DOHH2 (cell line): ENCODE measurements around the gene SEZ6.

Experiments
- H3F3A ChIP-seq: fragments of 200-600 bp; sonication (generic), shearing (Covaris generic); 2 replicates; pipeline ENCODE4 v1.6.0; 2016; ENCODE audit warnings: antibody characterized with exemption, mild to moderate bottlenecking; ENCODE audit not compliant: control insufficient read depth, insufficient read depth
- H3K27ac ChIP-seq: fragments of 200-600 bp; sonication (generic); 2 replicates; pipeline ENCODE4 v1.5.1; 2014; ENCODE audit warnings: low read depth, mild to moderate bottlenecking, low read length, moderate library complexity
- H3K27me3 ChIP-seq: fragments of 200-600 bp; sonication (generic); 2 replicates; pipeline ENCODE4 v1.6.1; 2014; ENCODE audit warnings: mild to moderate bottlenecking, low read length, mixed read lengths; ENCODE audit not compliant: control insufficient read depth
- H3K36me3 ChIP-seq: fragments of 200-600 bp; sonication (generic); 2 replicates; pipeline ENCODE4 v1.6.1; 2014; ENCODE audit warnings: mild to moderate bottlenecking, low read length, moderate library complexity, mixed read lengths; ENCODE audit not compliant: control insufficient read depth
- H3K4me1 ChIP-seq: fragments of 200-600 bp; sonication (generic); 2 replicates; pipeline ENCODE4 v1.6.1; 2014; ENCODE audit warnings: mild to moderate bottlenecking, low read length, mixed read lengths; ENCODE audit not compliant: control insufficient read depth
- H3K4me2 ChIP-seq: fragments of 200-600 bp; sonication (generic); 2 replicates; pipeline ENCODE4 v1.6.0; 2014; ENCODE audit warnings: mild to moderate bottlenecking, low read length, moderate library complexity
- H3K4me3 ChIP-seq: fragments of 200-600 bp; sonication (generic); 2 replicates; pipeline ENCODE4 v1.5.1; 2014; ENCODE audit warnings: mild to moderate bottlenecking, low read length, mixed read lengths
- H3K79me2 ChIP-seq: fragments of 200-600 bp; sonication (generic); 2 replicates; pipeline ENCODE4 v1.6.1; 2014; ENCODE audit warnings: mild to moderate bottlenecking, low read length, mixed read lengths; ENCODE audit not compliant: control insufficient read depth
- H3K9me2 ChIP-seq: fragments of 200-600 bp; sonication (generic); replicated peaks from 2 replicates; pipeline ENCODE4 v1.6.1; 2014; ENCODE audit warnings: mild to moderate bottlenecking, low read length, mixed read lengths; ENCODE audit not compliant: control insufficient read depth
- H3K9me3 ChIP-seq: fragments of 200-600 bp; sonication (generic); 2 replicates; pipeline ENCODE4 v1.6.1; 2014; ENCODE audit warnings: antibody characterized with exemption, low read length, mixed read lengths; ENCODE audit not compliant: control insufficient read depth, insufficient read depth
- H4K20me1 ChIP-seq: fragments of 200-600 bp; sonication (generic); 2 replicates; pipeline ENCODE4 v1.6.0; 2014; ENCODE audit warnings: low read depth, mild to moderate bottlenecking, antibody characterized with exemption, low read length, moderate library complexity; ENCODE audit not compliant: control insufficient read depth, insufficient read depth
- CTCF ChIP-seq: fragments of 200-600 bp; sonication (generic); IDR thresholded peaks from one replicate; pipeline ENCODE4 v1.5.1; 2014; ENCODE audit warnings: antibody characterized with exemption, mild to moderate bottlenecking, low read depth, low read length; ENCODE audit not compliant: poor library complexity, severe bottlenecking
- EZH2phosphoT487 ChIP-seq: fragments of 200-600 bp; sonication (generic); IDR thresholded peaks from 2 replicates; pipeline ENCODE4 v1.6.1; 2017; ENCODE audit warnings: borderline replicate concordance, mild to moderate bottlenecking, antibody characterized with exemption, low read length, moderate library complexity, mixed read lengths

SEZ6 gene

GRCh38 chr17:28960256-28961061, 45.4 kb downstream of the SEZ6 start:
- Histone ChIP-seq H3K4me3 (no peak overlapping the region), H3K36me3 (no peaks in the 10 kb centered on the region), H3K27ac (no peak overlapping the region), H3K4me1 (no peaks in the 10 kb centered on the region), H3K9me3 (no peaks in the 10 kb centered on the region), H3K27me3 (peaks cover 10% of the 10 kb centered on the region), H3K9me2 (no peaks in the 10 kb centered on the region), H3K79me2 (no peaks in the 10 kb centered on the region), H4K20me1 (no peaks in the 10 kb centered on the region; the same call in 1 of the 2 replicates), H3F3A (no peaks in the 10 kb centered on the region), H3K4me2 (no peak overlapping the region)
- no peak for TF ChIP-seq CTCF
- no peak for TF ChIP-seq EZH2phosphoT487

GRCh38 chr17:28959471-28959871, 46.4 kb downstream of the SEZ6 start:
- Histone ChIP-seq H3K36me3 (no peaks in the 10 kb centered on the region), H3K27me3 (peaks cover 10% of the 10 kb centered on the region), H3K4me1 (no peaks in the 10 kb centered on the region), H3K9me2 (no peaks in the 10 kb centered on the region), H3K4me2 (no peak overlapping the region), H3K79me2 (no peaks in the 10 kb centered on the region), H3K9me3 (no peaks in the 10 kb centered on the region), H3F3A (no peaks in the 10 kb centered on the region), H4K20me1 (no peaks in the 10 kb centered on the region; the same call in 1 of the 2 replicates), H3K27ac (no peak overlapping the region), H3K4me3 (no peak overlapping the region)
- TF ChIP-seq EZH2phosphoT487, result no peak
- no peak for TF ChIP-seq CTCF

GRCh38 chr17:28958820-28959455, 46.9 kb downstream of the SEZ6 start:
- H4K20me1 ChIP-seq, result no peaks in the 10 kb centered on the region; the same call in 1 of the 2 replicates
- no peak overlapping the region for H3K4me3 ChIP-seq
- no peaks in the 10 kb centered on the region for H3K79me2 ChIP-seq
- no peaks in the 10 kb centered on the region for H3K4me1 ChIP-seq
- no peaks in the 10 kb centered on the region for H3K36me3 ChIP-seq
- TF ChIP-seq EZH2phosphoT487, result no peak
- no peak for TF ChIP-seq CTCF
- H3K9me2 ChIP-seq, result no peaks in the 10 kb centered on the region
- H3F3A ChIP-seq, result no peaks in the 10 kb centered on the region
- no peak overlapping the region for H3K27ac ChIP-seq
- no peaks in the 10 kb centered on the region for H3K9me3 ChIP-seq
- peaks cover 6% of the 10 kb centered on the region for H3K27me3 ChIP-seq
- no peak overlapping the region for H3K4me2 ChIP-seq
